GM18499 (cell line): ENCODE measurements around the gene RASL10B.

Source experiments
- ATAC-seq: cut with Tn5 transposase; IDR thresholded peaks from one replicate; pipeline ENCODE4 v1.9.1; 2021; ENCODE audit warnings: moderate number of reproducible peaks; ENCODE audit not compliant: insufficient read depth, unreplicated experiment

The RASL10B gene

DNA sequence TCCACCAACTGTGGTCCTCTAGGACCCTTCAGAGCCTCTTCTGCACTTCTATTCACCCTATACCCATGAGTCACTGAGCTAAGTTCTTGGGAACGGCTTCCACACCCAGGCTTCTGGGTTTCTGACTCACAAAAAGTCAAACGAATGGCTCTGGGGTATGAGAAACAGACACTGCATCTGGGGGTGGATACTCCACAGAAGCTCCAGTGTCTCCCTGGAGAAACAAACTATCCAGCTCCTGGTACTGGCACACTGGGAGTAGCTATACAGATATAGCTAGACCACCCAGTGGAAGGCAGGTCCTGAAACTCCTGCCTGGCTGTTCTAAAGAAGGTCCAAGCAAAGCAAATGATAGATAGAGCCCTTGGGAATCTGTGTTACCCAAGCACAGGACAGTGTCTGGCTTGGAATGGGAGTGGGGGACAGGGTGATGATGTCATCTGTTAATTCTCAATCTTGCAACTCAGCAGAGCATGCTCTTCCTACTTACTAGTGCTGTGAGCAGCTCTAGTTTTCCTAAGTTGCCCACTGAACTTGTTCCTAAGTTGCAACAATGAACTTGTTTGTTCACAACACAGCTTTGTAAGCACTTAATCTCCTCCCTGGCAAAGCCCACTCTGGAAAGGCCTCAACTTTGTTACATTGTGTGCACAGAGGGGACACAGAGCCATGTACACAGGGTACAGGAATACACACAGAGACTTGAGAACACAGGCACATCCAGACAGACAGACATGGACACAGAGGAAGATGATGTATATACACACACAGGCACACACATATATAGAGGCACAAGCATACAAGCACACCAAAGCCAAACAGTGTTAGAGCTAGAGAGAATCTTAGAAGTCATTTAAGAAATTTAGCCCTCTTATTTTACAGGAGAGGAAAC lies 57.3 kb downstream of the RASL10B start:
- ATAC-seq: no peak

DNA sequence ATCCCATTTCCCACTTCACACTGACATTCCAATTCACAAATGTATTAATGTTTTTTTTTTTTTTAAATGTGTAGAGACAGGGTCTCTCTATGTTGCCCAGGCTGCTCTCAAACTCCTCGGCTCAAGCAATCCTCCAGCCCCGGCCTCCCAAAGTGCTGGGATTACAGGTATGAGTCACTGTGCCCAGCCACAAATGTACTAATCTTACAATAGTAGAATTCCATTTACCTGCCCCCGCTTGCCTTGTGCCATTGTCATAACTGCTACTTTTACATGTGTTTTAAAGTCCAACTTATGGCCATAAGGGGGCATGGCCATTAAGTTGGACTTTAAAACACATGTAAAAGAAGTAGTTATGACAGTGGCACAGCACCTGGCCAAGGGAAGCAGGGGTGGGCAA lies 59.4 kb downstream of the RASL10B start:
- ATAC-seq: no peak

DNA sequence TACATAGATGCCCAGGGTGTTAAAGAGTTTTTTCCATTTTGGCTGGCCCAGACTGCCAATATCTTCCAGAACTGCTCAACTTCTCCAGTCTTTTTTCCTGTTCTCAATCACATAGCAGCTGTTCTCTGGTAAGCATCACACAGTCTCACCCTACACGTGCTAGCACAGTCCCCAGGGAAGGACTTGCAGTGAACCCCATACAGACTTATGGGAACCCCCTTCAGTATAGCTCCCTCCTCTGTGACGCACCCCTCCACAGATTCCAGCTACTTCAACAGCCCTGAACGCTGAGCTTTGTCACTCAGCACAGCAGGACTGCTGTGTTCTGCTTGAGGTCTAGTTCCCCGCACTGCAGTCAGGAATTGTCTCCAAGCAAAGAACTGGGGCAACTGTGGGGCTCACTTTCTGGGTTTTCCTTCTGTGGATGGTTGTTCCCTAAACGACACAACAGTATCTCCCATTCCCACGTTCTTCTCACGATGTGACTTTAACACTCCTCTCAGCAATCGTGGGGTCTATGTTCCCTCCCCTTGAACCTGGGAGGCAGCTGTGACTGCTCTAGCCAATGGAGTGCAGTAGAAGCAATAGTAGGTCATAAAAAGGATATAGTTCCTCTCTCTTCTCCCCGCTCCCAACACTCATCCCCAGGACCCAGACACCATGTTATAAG lies 60.4 kb downstream of the RASL10B start:
- ATAC-seq: no peak
